Smooth muscle cell (in vitro differentiated cells): Measurements from ENCODE around the gene NF2. TPM values are rescaled to one million over a fixed set of nuclear protein-coding genes. Genes with fewer than 3 reads are reported as not detected.

Experiments
- DNase-seq: peaks from one replicate; lab custom pipeline; 2025; ENCODE audit not compliant: unreplicated experiment; lab: John Stamatoyannopoulos, UW
- H2AFZ ChIP-seq: fragments of 200-600 bp; sonication (generic); 2 replicates; pipeline ENCODE4 v1.6.0; 2016; ENCODE audit warnings: antibody characterized with exemption, low read depth, mild to moderate bottlenecking
- H3F3A ChIP-seq: fragments of 200-600 bp; sonication (generic); 2 replicates; pipeline ENCODE4 v1.6.0; 2017; ENCODE audit warnings: antibody characterized with exemption, low read depth
- H3K27ac ChIP-seq: fragments of 200-600 bp; sonication (generic); 2 replicates; pipeline ENCODE4 v1.5.1; 2016; ENCODE audit warnings: low read depth, mild to moderate bottlenecking
- H3K27me3 ChIP-seq: fragments of 200-600 bp; sonication (generic); 2 replicates; pipeline ENCODE4 v1.6.1; 2016; ENCODE audit warnings: low read depth, mild to moderate bottlenecking
- H3K36me3 ChIP-seq: fragments of 200-600 bp; sonication (generic); 2 replicates; pipeline ENCODE4 v1.5.1; 2016; ENCODE audit warnings: low read depth
- H3K4me1 ChIP-seq: fragments of 200-600 bp; sonication (generic); 2 replicates; pipeline ENCODE4 v1.5.1; 2016; ENCODE audit warnings: low read depth
- H3K4me2 ChIP-seq: fragments of 200-600 bp; sonication (generic); 2 replicates; pipeline ENCODE4 v1.6.0; 2016; ENCODE audit warnings: mild to moderate bottlenecking
- H3K4me3 ChIP-seq: fragments of 200-600 bp; sonication (generic); 2 replicates; pipeline ENCODE4 v1.5.1; 2016; ENCODE audit warnings: mild to moderate bottlenecking
- H3K79me2 ChIP-seq: fragments of 200-600 bp; sonication (generic); 2 replicates; pipeline ENCODE4 v1.6.0; 2016; ENCODE audit warnings: low read depth, mild to moderate bottlenecking
- H3K9ac ChIP-seq: fragments of 200-600 bp; sonication (generic); 2 replicates; pipeline ENCODE4 v1.6.0; 2016; ENCODE audit warnings: low read depth
- H3K9me3 ChIP-seq: fragments of 200-600 bp; sonication (generic); replicated peaks from 2 replicates; pipeline ENCODE4 v1.5.1; 2016; ENCODE audit warnings: low read depth
- H4K20me1 ChIP-seq: fragments of 200-600 bp; sonication (generic); 2 replicates; pipeline ENCODE4 v1.6.0; 2016; ENCODE audit warnings: low read depth
- WGBS: methylation state at CpG from one replicate; pipeline ENCODE4 v1.1.7; 2016; ENCODE audit warnings: low lambda C conversion rate; 5-methylcytosine and 5-hydroxymethylcytosine counted together
- polyA plus RNA-seq: library from polyadenylated mRNA; unstranded; fragments of >200 nt; fragmentation: Nextera tagmentation; extraction: Ambion mirVana; gene quantifications from 2 replicates; pipeline ENCODE4 v1.2.1, GENCODE V29; 2016
- total RNA-seq: library from RNA; depleted of rRNA; stranded (reverse); fragments of >200 nt; gene quantifications from 2 replicates; pipeline ENCODE4 v1.2.3, GENCODE V29; 2014
- TF ChIP-seq, protein P1 (sequence below): fragments of 200-600 bp; sonication (generic); IDR thresholded peaks from 2 replicates; pipeline ENCODE4 v1.5.1; 2017; ENCODE audit warnings: borderline replicate concordance, mild to moderate bottlenecking, antibody characterized with exemption; ENCODE audit not compliant: insufficient read depth, poor library complexity, severe bottlenecking

The NF2 gene
- total and polyA plus RNA-seq, 2 experiments from 2014 or later = 21.5 to 21.7 TPM

DNA sequence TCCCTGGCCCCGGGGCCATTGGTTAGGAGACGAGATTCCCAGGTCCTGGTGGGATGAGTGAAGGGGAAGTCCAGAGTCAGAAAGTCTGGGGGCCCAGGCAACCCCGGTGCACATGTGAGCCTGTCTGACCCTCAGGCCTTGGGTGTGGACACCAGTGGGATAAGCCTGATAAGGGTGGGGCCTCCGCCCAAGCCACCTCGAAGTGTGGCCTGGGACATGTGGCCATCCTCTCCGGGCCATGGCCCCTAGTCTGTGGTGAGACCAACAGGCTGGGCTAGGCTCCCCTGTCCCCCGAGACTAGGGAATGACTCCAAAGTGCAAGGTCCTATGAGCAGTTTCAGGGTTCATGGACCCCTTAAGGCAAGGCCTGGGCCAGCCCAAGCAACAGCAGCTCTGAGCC, 122.7 kb downstream of the NF2 start:
- Histone ChIP-seq H2AFZ (no peak overlapping the region), H3K27me3 (peaks cover 32% of the 10 kb centered on the region), H3K4me1 (no peaks in the 10 kb centered on the region), H4K20me1 (no peaks in the 10 kb centered on the region), H3K9ac (no peak overlapping the region), H3K27ac (no peak overlapping the region), H3F3A (no peaks in the 10 kb centered on the region), H3K9me3 (no peaks in the 10 kb centered on the region), H3K4me3 (no peak overlapping the region), H3K36me3 (no peaks in the 10 kb centered on the region), H3K4me2 (no peak overlapping the region), H3K79me2 (no peaks in the 10 kb centered on the region)
- no peak for DNase-seq
- TF ChIP-seq, protein P1, sequence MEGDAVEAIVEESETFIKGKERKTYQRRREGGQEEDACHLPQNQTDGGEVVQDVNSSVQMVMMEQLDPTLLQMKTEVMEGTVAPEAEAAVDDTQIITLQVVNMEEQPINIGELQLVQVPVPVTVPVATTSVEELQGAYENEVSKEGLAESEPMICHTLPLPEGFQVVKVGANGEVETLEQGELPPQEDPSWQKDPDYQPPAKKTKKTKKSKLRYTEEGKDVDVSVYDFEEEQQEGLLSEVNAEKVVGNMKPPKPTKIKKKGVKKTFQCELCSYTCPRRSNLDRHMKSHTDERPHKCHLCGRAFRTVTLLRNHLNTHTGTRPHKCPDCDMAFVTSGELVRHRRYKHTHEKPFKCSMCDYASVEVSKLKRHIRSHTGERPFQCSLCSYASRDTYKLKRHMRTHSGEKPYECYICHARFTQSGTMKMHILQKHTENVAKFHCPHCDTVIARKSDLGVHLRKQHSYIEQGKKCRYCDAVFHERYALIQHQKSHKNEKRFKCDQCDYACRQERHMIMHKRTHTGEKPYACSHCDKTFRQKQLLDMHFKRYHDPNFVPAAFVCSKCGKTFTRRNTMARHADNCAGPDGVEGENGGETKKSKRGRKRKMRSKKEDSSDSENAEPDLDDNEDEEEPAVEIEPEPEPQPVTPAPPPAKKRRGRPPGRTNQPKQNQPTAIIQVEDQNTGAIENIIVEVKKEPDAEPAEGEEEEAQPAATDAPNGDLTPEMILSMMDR = no peak
- 91% methylated on average over 7 of the region's 7 CpGs for WGBS

DNA sequence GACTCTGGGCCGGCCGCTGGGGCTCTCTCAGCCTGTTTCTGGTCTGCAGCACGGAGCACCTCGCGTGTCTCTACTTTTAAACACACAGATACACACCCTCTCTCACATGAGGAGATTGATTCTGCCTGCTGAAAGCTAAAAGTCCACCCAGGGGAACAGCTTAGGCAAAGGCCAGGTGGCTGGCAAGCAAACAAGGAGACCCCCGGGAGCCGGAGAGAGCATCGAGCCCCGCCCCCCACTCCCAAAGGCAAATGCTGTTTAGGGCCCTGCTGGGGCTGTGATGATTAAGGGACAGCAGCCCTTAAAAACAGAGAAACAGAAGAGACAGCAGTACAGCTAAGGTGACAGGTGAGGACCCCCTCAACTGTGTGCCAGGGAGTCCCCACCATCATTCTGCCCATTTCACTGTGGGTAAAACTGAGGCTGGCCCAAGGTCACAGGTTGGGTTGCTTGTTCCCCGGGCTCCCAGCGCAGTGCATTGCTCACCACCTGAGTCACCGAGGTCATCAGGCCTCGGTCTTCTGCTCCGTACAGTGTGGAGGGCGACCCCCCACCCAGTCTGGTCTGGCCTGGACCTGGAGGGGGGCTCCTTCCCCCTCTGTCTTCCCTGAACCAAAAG, 123.2 kb downstream of the NF2 start:
- no peaks in the 10 kb centered on the region for H3K4me1 ChIP-seq
- no peaks in the 10 kb centered on the region for H3K79me2 ChIP-seq
- H3F3A ChIP-seq = no peaks in the 10 kb centered on the region
- no peaks in the 10 kb centered on the region for H4K20me1 ChIP-seq
- no peak overlapping the region for H2AFZ ChIP-seq
- H3K9ac ChIP-seq = no peak overlapping the region
- peaks cover 27% of the 10 kb centered on the region for H3K27me3 ChIP-seq
- no peak overlapping the region for H3K27ac ChIP-seq
- no peaks in the 10 kb centered on the region for H3K9me3 ChIP-seq
- 59% methylated on average over 15 of the region's 15 CpGs for WGBS
- H3K36me3 ChIP-seq = no peaks in the 10 kb centered on the region
- TF ChIP-seq, protein P1 = no peak
- H3K4me2 ChIP-seq = no peak overlapping the region
- no peak overlapping the region for H3K4me3 ChIP-seq
- no peak for DNase-seq

DNA sequence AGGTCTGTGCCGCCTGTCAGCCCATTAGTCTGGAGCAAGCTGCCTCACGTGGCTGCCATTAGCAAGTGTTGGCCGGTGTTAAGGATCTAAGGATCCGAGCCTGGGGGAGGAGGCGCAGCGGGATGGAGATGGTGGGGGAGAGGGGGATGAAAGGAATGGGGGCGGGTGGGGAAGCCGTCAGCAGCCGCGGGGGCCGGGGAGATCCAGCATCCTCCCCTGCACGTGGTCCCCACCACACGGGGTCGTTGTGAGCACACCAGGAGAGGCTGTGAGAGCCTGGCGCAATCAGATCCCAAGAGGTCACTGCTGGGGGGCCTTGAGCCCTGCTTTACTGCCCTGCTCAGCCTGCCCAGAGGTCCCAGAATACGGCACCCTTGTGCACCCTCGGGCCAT, 123.7 kb downstream of the NF2 start:
- no peaks in the 10 kb centered on the region for H3K36me3 ChIP-seq
- H3K79me2 ChIP-seq = no peaks in the 10 kb centered on the region
- no peak overlapping the region for H3K27ac ChIP-seq
- H3K4me3 ChIP-seq = no peak overlapping the region
- TF ChIP-seq, protein P1 = peak; percentile 38
- H3K27me3 ChIP-seq = peaks cover 22% of the 10 kb centered on the region
- no peaks in the 10 kb centered on the region for H4K20me1 ChIP-seq
- 18% methylated on average over 13 of the region's 17 CpGs for WGBS
- H3K4me1 ChIP-seq = no peaks in the 10 kb centered on the region
- DNase-seq = no peak
- no peak overlapping the region for H2AFZ ChIP-seq
- H3K9me3 ChIP-seq = no peaks in the 10 kb centered on the region
- H3K9ac ChIP-seq = no peak overlapping the region
- H3F3A ChIP-seq = no peaks in the 10 kb centered on the region
- H3K4me2 ChIP-seq = no peak overlapping the region

DNA sequence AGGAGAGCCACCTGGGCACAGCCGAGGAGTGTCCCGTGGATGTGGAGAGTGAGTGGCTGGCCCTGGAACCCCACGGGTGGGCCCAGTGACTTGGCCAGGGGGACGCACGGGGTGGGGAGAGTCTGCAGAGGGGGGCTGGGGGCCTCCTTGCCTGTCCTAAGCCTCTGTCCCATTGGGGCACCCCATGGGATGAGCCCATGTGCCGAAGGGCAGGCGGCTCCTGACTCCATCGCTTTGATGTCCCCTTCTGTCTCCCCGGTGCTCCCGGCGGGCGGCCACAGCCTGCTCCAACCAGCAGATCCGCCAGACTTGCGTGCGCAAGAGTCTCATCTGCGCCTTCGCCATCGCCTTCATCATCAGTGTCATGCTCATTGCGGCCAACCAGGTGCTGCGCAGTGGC, 125.7 kb downstream of the NF2 start:
- TF ChIP-seq, protein P1 = no peak
- DNase-seq = no peak
- Histone ChIP-seq H3K4me3 (no peak overlapping the region), H3K79me2 (no peaks in the 10 kb centered on the region), H3K36me3 (no peaks in the 10 kb centered on the region), H3K4me2 (no peak overlapping the region), H2AFZ (no peak overlapping the region), H4K20me1 (no peaks in the 10 kb centered on the region), H3K27ac (no peak overlapping the region), H3K4me1 (no peaks in the 10 kb centered on the region), H3F3A (no peaks in the 10 kb centered on the region), H3K9ac (no peak overlapping the region), H3K27me3 (peaks cover 5% of the 10 kb centered on the region), H3K9me3 (no peaks in the 10 kb centered on the region)
- WGBS = 94% methylated on average over 20 of the region's 20 CpGs
